RWPE2 (cell line): Measurements from ENCODE around the gene KRTAP17-1.
A peak's percentile ranks its signal among the peaks of the same experiment; 100 is the strongest.

Experiments
- ATAC-seq: fragments of 200-7000 bp; cut with Tn5 transposase; 3 replicates; pipeline ENCODE4 v1.9.1; 2021; ENCODE audit warnings: low read depth
- DNase-seq: peaks from one replicate; pipeline ENCODE4 v3.0.0-alpha.2; 2020; ENCODE audit warnings: low spot score
- H3K27ac ChIP-seq: fragments of 450-650 bp; 2 replicates; pipeline ENCODE4 v1.5.1; 2017; ENCODE audit warnings: mild to moderate bottlenecking; ENCODE audit not compliant: poor library complexity, severe bottlenecking
- H3K27me3 ChIP-seq: fragments of 250-450 bp; sonication (Bioruptor Pico); 2 replicates; pipeline ENCODE4 v1.5.1; 2021; ENCODE audit warnings: mild to moderate bottlenecking, moderate library complexity; ENCODE audit not compliant: insufficient read depth, poor library complexity, severe bottlenecking
- H3K36me3 ChIP-seq: fragments of 250-450 bp; sonication (Bioruptor Pico); 2 replicates; pipeline ENCODE4 v1.5.1; 2020; ENCODE audit warnings: low read depth, mild to moderate bottlenecking, moderate library complexity
- H3K4me1 ChIP-seq: fragments of 250-450 bp; sonication (Bioruptor Pico); 2 replicates; pipeline ENCODE4 v1.5.1; 2021; ENCODE audit warnings: mild to moderate bottlenecking, moderate library complexity; ENCODE audit not compliant: insufficient read depth, poor library complexity, severe bottlenecking
- H3K4me3 ChIP-seq: fragments of 250-450 bp; sonication (Bioruptor Pico); 2 replicates; pipeline ENCODE4 v1.5.1; 2021; ENCODE audit warnings: mild to moderate bottlenecking, moderate library complexity; ENCODE audit not compliant: severe bottlenecking
- H3K9me3 ChIP-seq: fragments of 250-450 bp; sonication (Bioruptor Pico); 2 replicates; pipeline ENCODE4 v1.5.1; 2021; ENCODE audit warnings: mild to moderate bottlenecking, moderate library complexity; ENCODE audit not compliant: severe bottlenecking
- CTCF ChIP-seq: fragments of 450-650 bp; IDR thresholded peaks from one replicate; pipeline ENCODE4 v1.5.1; 2017; ENCODE audit warnings: mild to moderate bottlenecking, moderate library complexity; ENCODE audit not compliant: poor library complexity, severe bottlenecking

Gene KRTAP17-1, protein sequence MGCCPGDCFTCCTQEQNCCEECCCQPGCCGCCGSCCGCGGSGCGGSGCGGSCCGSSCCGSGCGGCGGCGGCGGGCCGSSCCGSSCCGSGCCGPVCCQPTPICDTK

DNA sequence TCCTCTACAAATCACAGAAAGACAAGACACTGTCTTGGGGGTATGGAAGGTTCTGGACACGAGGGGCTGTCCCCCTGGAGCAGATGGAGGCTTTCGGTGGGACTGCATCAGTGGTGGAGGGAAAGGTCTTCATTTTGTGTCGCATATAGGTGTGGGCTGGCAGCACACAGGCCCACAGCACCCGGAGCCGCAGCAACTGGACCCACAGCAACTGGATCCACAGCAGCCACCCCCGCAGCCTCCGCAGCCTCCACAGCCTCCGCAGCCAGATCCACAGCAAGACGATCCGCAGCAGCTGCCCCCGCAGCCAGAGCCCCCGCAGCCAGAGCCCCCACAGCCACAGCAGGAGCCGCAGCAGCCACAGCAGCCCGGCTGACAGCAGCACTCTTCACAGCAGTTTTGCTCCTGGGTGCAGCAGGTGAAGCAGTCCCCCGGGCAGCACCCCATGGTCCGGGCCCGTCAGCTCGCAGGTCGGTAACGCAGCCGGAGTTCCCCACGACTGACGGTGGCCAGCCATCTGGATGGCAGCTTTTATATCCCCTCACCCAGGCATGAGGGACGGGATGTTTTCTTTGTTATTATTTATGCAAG is at the start of gene KRTAP17-1:
KRTAP17-1 (minus strand) TSS at position 507 of the 591 bp plus-strand sequence; CDS start at position 447, 60 bp downstream.
- no peak for DNase-seq
- Histone ChIP-seq H3K27me3 (no peaks in the 10 kb centered on the region), H3K4me1 (peaks cover 4% of the 10 kb centered on the region), H3K9me3 (peaks cover 6% of the 10 kb centered on the region), H3K4me3 (no peak within 1 kb of the TSS), H3K27ac (no peak within 1 kb of the TSS), H3K36me3 (no peaks in the 10 kb centered on the region)
- no peak for ATAC-seq
- no peak for TF ChIP-seq CTCF

GRCh38 chr17:41363881-41364280 is 48.4 kb upstream of the KRTAP17-1 start:
- Histone ChIP-seq H3K4me3 (no peak overlapping the region), H3K9me3 (no peaks in the 10 kb centered on the region), H3K4me1 (peaks cover 19% of the 10 kb centered on the region), H3K36me3 (no peaks in the 10 kb centered on the region), H3K27me3 (no peaks in the 10 kb centered on the region), H3K27ac (no peak overlapping the region)
- DNase-seq: no peak
- no peak for TF ChIP-seq CTCF
- no peak for ATAC-seq

GRCh38 chr17:41360296-41360995 is 44.9 kb upstream of the KRTAP17-1 start:
- Histone ChIP-seq H3K4me1 (peaks cover 3% of the 10 kb centered on the region), H3K4me3 (no peak overlapping the region), H3K27me3 (no peaks in the 10 kb centered on the region), H3K27ac (no peak overlapping the region), H3K9me3 (peaks cover 2% of the 10 kb centered on the region), H3K36me3 (peaks cover 4% of the 10 kb centered on the region; the same call in 1 of the 2 replicates)
- no peak for TF ChIP-seq CTCF
- ATAC-seq (peak; percentile 72), DNase-seq (no peak)

DNA sequence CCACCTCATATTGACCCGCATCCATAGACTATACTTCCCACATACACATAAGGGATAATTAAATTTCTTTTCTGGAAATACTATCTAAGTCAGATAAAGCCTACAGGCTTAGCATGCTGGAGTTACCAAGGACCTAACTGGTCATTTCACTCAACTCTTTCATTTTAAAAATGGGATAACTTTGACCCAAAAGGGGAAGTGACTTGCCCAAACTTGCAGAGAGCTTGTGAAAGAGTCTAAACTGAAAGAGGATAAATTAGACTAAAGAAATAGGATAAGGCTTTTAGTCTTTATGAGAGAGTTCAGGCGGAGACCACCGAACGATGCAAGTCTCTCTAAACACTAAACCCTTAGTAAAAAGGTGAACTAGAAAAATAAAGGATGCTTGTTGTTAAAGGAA is 39.0 kb upstream of the KRTAP17-1 start:
- no peak for ATAC-seq

More for the DNA sequence above, 39.0 kb upstream of the KRTAP17-1 start:
- no peak overlapping the region for H3K4me3 ChIP-seq
- no peaks in the 10 kb centered on the region for H3K27me3 ChIP-seq
- H3K27ac ChIP-seq: no peak overlapping the region
- peaks cover 5% of the 10 kb centered on the region; the same call in 1 of the 2 replicates for H3K36me3 ChIP-seq
- H3K9me3 ChIP-seq: peaks cover 2% of the 10 kb centered on the region
- peaks cover 28% of the 10 kb centered on the region for H3K4me1 ChIP-seq
- no peak for TF ChIP-seq CTCF
- DNase-seq: no peak
